ENCODE results near the gene PRDX6.
"Not testable (repeated sequence)": the region's sequence is repeated elsewhere in the genome, so short reads cannot be mapped to it uniquely, and the experiment has no call there.

Gene PRDX6

DNA sequence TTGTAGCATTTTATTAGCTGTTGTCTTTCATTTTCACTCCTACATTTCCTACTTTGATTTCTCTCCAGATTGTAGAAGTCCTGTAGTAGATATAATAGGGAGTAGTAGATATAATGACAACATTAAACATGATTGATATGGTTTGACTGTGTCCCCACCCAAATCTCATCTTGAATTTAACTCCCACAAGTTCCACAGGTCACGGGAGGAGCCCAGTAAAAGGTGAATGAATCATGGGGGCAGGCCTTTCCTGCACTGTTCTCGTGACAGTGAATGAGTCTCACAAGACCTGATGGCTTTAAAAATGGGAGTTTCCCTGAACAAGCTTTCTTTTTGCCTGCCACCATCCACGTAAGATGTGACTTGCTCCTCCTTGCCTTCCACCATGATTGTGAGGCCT, 7.5 kb upstream of the PRDX6 start:
- no peak for DNase-seq

DNA sequence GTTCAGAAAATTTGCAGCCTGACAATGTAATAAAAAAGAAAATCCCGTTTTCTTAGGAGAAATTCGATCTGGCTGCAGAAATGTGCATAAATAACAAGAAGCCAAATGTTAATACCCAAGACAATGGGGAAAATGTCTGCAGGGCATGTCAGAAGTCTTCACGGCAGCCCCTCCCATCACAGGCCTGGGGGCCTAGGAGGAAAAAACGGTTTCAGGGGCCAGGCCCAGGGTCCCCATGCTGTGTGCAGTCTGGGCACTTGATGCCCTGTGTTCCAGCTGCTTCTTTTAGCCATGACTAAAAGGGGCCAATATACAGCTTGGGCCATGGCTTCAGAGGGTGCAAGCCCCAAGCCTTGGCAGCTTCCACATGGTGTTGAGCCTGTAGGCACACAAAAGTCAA, 6.5 kb upstream of the PRDX6 start:
- no peak for DNase-seq

DNA sequence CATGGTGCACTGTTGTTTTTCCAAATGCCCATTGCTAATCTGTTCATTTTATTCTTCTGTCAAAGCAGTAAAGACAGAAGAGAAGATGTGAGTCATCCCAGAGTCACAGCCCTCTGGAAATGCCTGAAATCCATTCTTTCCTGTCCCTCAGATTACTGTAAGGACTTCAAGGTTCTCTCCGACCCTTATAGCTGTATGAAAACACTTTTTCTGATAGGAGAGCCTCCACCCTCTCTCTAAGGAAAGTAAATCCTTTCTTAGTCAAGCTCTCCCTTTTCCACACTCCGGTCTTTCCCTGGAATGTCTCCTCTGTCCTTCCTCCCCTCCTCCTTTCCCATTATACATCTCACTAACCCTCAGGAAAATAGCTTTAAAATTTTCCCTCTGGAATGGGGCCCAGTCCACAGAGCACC, 3.5 kb upstream of the PRDX6 start:
- DNase-seq = no peak

DNA sequence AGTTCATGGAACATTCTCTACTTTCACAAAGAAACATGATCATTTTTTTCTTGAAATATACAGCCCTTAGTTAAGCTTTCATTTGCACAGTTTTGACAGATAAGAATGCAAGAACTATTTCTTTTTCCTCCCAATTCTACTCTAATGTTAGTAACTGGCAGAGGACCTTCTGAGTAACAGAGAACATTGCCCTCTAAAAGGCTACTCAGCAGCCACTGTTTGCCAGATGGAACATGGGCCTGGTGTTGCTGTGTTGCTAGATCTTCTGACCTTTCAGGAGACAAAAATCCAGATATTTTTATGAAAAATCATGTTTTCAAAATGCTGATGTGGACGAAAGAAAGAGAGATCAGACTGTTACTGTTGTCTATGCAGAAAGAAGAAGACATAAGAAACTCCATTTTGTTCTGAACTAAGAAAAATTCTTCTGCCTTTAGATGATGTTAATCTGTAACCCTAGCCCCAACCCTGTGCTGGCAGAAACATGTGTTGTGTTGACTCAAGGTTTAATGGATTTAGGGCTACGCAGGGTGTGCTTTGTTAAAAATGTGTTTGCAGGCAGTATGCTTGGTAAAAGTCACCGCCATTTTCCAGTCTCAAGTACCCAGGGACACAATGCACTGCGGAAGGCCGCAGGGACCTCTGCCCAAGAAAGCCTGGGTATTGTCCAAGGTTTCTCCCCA, 2.9 kb upstream of the PRDX6 start:
- DNase-seq = no peak

DNA sequence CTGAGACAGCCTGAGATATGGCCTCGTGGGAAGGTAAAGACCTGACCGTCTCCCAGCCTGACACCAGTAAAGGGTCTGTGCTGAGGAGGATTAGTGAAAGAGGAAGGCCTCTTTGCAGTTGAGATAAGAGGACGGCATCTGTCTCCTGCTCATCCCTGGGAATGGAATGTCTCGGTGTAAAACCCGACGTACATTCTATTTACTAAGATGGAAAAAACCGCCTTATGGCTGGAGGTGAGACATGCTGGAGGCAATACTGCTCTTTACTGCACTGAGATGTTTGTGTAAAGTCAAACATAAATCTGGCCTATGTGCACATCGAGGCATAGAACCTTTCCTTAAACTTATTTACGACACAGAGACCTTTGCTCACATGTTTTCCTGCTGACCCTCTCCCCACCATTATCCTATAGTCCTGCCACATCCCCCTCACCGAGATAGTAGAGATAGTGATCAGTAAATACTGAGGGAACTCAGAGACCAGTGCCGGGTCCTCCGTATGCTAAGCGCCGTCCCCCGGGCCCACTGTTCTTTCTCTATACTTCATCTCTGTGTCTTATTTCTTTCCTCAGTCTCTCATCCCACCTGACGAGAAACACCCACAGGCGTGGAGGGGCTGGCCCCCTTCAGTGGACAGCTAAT, 2.2 kb upstream of the PRDX6 start:
- not testable (repeated sequence) for DNase-seq

DNA sequence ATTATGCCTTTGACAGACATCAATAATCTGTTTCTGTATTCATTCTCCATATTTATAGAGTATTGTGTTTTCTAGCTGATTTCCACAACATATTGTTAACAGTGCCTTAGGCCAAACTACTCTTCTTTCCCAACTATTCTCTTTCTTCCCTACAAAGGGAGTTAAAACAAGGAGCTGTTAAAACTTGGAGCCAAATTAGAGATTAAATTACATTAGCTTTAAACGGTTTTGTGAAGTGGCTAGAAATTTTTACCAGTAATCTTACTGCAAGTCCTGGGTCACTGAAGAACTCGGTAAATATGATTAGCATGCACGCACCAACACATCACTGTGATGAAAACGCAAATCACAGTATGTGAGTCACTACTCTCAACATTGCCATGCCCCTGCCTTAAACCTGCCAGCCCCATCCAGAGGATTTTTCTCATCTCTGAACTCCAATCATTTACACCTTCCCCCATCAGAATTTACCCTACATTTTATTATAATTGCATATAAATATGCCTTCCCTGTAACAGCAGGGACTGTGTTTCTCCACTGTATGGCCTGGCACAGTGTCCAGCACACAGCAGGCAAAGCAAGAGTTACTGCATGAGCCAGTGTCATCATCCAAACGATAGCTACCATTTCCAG, 1.5 kb upstream of the PRDX6 start:
- DNase-seq = no peak

DNA sequence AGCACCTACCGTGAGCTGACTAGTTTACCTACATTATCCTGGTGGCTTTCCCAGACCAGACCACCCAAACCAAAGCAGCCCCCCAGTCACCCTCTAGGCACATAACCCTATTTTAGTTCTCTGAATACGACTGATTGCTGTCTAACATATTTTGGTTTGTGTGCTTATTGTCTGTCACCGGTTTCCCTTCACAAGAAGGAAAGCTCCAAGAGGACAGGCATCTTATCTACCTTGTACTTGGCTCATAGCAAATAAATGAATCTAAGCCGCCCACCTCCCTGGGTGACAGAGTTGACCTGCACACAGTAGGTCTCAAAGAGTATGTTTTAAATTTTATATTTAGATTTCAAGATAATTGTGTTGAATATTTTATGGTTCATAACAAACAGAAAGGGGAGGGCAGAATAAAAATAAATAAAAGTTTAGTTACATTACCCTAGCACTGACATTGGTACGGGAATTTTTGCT, 904 bp upstream of the PRDX6 start:
- DNase-seq = no peak

DNA sequence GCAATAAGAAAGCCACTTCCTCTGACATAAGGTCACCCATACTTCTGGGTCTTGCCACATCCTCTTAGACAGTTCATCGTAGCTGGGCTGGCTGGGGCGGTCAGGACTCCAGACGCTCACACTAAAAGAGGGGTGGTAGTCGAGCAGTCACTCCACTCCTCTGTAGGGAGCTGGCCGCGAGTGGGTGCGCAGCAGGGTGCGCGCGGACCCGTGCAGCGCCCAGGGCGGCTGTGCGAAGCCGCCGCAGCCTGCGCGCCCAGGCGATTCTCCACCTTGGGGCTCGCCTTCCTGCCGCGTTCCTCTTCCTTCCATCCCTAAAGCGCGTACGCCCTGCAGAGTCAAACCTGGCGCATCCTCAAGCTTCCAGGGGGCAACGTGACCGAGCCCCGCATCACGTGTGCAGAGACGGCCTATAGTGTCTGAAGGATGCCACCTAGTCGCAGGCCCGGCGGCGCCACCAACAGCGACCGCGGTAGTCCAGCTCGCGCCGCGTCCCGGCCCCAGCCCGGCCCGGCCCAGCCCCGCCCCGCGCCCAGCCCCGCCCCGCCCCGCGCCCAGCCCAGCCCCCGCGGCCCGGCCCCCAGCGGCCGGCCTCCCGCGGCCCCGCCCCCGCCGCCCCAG, 360 bp upstream of the PRDX6 start:
- peak; percentile 87 for DNase-seq

DNA sequence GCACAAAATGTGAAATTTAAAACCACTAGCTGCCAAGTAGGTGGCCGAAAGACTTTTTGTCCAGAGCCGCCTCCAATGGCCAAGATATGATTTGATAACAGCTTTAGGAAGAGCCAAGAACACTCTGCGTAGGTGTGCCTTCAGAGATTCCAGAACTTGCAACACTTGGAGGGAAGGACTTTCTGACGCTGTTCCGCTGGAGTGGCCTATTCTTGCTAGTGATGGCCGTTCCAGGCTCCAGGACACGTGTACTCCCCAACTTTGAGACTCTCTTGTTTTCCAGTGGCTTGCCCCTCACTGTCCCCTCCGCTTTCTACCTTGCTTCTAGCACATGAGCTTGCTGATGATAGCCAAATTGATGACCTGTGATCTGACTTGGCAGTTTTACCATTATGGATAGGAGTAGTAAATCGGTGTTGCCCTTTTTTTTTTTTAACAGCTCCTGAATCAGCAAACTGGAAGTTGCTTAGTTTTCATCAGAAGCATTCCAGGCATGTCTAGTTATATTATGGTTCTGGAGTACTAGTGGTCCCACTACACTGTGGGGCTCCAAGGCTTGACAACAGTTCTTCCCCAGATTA, 1.0 kb downstream of the PRDX6 start:
- DNase-seq = no peak

DNA sequence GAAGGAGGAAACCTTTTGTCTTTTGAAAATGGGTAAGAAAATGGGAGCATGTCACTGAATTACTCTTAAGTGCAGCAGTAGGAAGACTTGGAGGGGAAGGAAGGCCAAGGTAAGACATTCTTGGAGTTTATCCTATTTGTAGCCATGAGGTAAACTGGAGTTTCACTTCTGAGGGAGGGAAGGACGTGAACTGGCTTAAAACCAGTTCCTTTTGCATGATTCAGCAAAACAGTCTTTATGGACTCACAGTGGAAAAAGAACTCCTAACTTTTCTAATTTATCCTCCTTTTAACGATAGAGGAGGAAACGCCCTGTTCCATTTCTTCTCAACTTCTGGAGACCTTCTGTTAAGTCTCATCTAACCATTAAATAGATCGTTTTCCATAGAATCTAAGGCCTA, 2.5 kb downstream of the PRDX6 start:
- no peak for DNase-seq

DNA sequence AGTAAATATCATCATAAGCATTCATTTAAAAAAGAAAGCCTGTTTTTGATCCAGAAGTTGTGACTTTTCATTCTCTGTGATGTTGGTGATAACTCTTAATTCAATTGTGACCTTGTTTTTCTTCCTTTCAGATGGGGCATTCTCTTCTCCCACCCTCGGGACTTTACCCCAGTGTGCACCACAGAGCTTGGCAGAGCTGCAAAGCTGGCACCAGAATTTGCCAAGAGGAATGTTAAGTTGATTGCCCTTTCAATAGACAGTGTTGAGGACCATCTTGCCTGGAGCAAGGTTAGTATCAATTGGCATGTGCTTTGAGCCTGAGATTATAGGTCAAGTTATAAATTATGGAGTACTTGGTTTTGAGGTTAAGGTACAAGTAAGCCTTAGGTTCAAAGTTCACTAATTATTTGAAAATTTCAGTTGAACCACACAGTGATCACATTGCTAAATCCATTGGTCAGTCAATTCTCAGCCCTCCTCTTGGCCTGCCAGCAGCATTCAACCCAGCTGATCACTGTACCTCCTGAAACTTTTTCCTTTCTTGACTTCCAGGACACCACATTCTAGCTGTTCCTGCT, 4.1 kb downstream of the PRDX6 start:
- DNase-seq = no peak

DNA sequence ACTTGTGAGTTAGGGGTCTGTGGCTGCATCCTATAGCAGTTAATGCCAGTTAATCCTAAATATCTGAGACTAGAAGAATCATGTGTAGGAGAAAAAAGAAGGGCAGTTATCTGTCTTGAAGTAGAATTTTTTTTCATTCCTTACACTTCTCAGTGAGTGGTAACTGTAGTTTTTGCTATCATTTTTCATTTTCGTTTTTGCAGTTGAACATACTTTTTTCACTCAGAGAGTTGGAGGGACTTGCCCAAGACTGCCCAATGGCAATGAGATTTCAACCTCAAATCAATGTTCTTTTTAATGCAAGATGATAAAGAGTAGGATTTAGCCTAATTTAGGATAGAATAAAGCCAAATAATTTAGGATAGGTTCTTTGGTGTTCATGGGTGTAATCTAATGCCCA, 5.5 kb downstream of the PRDX6 start:
- DNase-seq = no peak

DNA sequence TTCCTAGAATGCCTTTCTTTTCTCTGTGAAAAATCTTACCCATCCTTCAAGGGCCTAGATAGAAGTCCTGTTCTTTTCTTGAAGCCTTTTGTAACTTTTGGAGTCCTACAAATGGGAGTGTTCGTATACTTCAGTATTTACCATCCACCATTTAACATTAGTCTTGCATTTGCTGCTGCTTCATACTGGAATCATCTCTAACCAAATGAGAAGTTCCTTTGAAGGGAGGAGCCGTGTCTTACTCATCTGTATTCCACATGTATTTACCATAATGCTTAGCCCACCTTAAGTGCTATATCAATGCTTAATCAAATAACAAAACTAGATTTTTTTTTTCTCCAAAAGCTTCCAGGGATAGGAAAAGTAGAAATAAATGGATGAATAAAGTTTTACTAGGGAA, 7.1 kb downstream of the PRDX6 start:
- no peak for DNase-seq

DNA sequence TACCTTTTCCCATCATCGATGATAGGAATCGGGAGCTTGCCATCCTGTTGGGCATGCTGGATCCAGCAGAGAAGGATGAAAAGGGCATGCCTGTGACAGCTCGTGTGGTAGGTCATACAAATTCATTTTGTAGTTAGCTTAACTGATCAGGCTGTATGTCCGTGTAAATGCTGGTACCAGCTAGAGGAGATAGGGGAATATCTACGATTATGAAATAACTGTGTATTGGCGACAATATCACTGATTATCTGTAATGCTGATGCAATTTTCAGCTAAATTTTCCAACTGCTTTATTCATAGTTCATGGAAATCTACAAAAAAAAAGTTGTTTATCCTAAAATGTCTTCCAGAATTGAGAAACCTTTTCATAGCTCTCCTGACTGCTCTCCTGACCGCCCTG, 8.3 kb downstream of the PRDX6 start:
- no peak for DNase-seq

DNA sequence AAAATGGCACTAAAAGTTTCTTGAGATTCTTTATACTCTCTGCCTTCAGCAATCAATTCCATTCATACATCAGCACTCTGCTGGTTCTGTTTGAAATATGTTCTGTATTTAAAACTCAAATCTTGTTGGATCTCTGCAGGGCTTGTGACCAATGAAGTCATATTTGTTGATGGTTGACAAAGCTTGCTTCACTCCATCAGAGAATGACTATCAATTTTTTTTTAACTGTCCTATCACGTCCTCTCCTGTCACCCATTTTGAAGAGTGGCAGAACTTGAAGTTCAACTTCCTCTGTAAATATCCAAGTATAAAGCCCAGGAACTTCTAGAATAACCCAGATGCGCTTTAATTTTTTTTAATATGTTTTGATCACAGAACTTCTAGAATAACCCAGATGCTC, 10.9 kb downstream of the PRDX6 start:
- DNase-seq = no peak

DNA sequence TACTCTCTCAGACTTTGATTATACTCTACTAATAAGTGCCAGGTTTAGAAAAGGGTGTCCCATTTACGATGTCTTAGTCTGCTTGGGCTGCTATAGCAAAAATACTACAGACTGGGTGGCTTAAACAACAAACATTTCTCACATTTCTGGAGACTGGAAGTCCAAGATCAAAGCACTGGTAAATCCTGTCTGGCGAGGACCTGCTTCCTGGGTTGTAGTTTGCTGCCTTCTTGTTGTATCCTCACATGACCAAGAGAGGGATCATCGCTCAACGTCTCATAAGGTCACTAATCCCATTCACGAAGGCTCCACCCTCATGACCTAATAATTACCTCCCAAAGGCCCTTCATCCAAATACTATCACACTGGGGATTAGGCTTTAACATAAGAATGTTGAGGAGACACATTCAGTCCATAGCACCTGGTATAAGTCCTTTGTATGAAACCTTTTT, 12.0 kb downstream of the PRDX6 start:
- DNase-seq = no peak

DNA sequence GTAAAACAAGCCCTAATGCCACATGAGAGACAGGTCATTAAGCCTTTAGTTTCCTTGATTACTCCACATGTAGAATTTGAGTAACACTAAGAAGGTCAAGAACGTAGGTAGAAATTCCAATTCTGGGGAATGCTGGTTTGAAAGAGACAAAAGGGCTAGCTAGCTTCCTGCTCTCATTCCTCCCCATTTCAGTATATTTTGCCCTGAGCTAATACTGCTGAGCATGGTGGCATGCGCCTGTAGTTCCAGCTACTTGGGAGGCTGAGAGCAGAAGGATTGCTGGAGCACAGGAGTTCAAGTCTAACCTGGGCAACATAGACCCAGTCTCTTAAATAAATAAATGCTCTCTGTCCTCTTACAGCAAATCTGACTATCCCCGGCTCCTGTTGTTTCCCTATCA, 12.8 kb downstream of the PRDX6 start:
- DNase-seq = no peak

DNA sequence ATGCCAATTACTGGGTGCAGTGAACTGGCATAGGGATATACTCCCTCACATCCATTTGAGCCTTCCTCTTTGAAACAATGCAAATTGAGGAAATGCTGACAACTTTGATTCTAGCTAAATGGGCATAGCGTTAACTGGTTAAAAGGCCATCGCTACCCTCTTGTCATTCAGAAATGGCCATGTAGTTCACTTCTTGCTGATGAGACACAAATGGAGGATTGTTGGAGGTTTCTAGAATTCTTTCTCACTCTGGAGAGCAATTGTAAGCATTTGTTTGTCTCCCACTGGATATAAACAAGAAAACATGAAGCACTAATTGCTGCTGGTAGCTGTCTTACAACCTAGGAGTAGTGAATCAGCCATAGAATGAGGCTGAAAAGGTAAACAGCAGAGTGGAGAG, 14.4 kb downstream of the PRDX6 start:
- DNase-seq = no peak

DNA sequence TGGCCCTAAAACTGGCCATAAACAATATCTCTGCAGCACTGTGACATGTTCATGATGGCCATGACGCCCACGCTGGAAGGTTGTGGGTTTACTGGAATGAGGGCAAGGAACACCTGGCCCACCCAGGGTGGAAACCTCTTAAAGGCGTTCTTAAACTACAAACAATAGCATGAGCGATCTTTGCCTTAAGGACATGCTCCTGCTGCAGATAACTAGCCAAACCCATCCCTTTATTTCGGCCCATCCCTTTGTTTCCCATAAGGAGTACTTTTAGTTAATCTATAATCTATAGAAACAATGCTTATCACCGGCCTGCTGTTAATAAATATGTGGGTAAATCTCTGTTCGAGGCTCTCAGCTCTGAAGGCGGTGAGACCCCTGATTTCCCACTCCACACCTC, 16.0 kb downstream of the PRDX6 start:
- DNase-seq = not testable (repeated sequence)

DNA sequence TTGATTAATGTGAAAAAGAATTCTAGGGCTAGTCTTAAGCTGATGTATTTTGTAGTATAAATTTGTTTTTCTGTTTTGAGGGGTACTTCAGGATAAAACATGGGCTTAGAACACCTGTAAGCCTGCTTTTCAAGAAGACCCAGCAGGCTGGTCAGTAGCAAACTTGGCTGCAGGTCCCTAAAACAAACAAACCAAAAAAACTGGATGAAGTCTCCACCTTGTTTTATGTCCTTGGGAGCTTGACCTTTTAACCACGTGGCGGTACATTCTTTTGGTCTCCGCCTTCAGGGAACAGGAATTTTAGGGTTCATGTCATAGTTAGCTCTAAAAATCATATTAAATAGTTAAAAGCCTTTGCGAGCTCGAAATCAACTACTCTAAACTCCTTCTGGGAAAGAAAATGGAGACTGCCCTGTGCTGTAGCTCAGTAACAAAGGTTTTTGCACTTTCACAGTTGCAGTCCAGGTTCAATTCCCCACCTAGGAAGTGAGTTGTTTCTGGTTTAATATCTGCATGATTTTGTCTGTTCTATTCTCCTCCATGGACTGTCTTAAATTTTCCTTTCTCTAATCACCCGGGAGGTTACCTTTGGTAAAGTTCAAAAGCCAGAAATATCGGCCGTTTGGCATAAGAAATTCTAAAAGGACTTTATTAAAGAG, 18.6 kb downstream of the PRDX6 start:
- DNase-seq = no peak

DNA sequence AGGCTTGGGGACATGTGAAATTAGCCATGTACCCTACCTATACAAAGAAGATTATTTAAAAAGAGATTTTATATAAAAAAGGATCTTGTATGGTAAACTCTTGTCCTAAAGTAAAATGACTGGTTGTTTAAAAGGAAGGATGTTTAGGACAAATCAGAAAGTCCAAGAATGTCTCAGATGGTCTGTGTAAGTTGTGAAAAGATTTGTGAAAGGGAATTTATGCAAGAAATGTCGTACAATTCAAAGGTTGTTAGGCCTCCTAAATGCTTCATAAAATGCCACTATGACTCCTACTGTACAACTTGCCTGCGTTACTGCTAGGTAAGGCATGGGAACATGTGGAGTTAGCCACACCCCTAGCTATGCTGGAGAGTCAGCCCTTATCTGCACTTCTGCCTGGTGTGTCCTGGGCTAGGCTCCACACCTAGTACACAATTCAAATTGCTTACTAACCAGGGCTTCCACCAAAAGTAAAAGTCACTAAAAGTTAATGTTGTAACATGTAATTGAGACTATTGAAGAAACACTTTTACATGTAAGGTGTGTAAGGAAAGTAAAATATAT, 19.7 kb downstream of the PRDX6 start:
- no peak for DNase-seq

DNA sequence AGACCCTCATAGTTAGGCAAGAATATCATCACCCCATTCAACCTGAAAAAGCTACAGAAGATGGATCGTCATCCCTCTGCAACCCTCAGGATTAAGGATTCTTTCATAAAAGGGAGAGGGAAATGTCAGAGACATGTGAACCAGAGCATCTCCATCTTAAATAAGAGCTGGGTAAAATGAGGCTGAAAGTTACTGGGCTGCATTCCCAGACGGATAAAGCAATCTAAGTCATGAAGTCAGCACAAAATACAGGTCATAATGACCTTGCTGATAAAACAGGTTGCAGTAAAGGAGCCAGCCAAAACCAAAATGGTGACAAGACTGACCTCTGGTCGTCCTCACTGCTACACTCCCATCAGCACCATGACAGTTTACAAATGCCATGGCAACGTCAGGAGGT, 22.6 kb downstream of the PRDX6 start:
- no peak for DNase-seq

Data from CD4-positive, alpha-beta T cell treated with Interleukin-12 subunit alpha and Interleukin-12 subunit beta, for 1 hour (primary cell).